GM12891 (cell line): ENCODE results near the gene PRPF39.

Source experiments
- PAX5 ChIP-seq: IDR thresholded peaks from 2 replicates; pipeline ENCODE4 v1.6.1; 2011; ENCODE audit warnings: low read length, moderate library complexity, mild to moderate bottlenecking; ENCODE audit not compliant: insufficient read depth, severe bottlenecking
- TAF1 ChIP-seq: IDR thresholded peaks from 2 replicates; pipeline ENCODE4 v1.6.1; 2011; ENCODE audit warnings: low read depth, low read length, control low read depth

GRCh38 chr14:45134051-45134958 lies 50.4 kb downstream of the PRPF39 start, which contains the start of gene FKBP3:
- TF ChIP-seq TAF1 = peak; percentile 80
- no peak for TF ChIP-seq PAX5
